GM11168 (cell line): ENCODE measurements around the gene TRAPPC1.

Source experiments
- in situ Hi-C: fragments of 300-500 bp; cut with MboI; formaldehyde crosslinking; loops from one replicate; pipeline ENCODE4 v1.12.0; 2022; ENCODE audit warnings: low sequenced_read_pairs; ENCODE audit not compliant: unreplicated experiment

The TRAPPC1 gene

DNA sequence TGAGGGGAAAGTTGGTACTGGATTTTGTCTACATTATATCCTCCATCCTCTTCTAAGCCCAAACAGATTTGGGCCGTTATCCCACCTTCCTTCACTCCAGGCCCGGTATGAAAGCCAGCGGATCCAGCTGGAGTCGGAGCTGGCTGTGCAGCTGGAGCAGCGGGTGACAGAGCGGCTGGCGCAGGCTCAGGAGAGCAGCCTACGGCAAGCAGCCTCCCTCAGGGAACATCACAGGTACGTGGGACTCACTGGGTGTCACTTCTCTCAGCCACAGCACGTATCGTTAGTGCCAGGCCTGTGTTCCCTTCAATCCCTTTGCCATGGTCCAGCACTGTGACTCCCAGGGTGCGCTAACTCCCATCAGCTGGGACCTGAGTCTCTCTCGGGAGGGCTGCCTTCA is 11.5 kb upstream of the TRAPPC1 start:
- in situ Hi-C loops, result no loop called here

DNA sequence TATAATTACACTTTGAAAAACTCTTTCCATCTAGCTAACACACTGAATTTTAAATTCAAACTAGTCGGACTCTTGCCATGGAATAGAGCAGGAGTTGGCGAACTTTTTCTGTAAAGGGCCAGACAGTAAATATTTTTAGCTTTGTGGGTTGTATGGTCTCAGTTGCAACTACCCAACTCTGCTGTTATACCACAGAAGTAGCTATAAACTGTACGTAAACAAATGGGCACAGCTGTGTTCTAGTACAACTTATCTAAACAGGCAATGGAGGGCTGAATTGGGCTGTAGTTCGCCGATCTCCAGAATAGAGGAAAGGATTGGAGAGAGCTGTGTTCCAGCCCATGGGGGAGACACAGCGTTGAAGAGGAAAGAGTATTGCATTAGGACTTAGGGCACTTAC is 9.0 kb upstream of the TRAPPC1 start:
- in situ Hi-C loops, result no loop called here

DNA sequence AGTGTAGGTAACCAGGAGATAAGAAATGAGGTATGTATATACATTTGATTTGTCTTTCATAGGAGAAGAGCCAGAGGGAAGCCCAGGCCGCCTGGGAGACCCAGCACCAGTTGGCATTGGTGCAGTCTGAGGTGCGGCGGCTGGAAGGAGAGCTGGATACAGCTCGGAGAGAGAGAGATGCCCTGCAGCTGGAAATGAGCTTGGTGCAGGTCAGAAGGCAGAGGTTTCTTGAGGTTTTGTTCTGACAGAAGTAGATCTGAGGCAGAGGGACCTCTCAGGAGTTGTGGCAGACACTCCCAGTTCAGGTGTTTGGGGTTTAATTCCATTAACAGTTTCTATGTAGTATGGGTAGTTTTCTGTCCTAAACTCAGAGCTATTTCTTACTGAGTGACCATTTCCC is 8.3 kb upstream of the TRAPPC1 start:
- in situ Hi-C loops, result no loop called here

DNA sequence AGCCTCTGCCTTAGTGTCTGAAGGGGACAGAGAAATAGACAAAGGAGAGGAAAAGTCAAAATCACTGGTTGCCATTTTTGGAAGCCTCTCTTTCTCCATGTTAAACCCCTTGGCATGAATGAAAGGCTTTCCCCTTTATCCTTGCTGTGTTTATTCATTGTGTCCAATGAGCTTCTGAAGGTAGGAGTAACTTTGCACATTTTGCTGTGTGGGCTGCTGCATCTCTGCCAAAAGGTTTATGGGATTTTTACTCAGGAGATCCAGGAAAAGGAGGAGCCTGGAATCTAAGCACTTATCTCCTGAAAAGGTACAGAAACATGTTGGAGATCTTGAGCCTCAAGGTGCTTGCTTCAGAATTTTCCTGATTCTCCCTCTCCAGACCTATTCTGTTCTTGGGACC is 4.1 kb upstream of the TRAPPC1 start:
- in situ Hi-C loops, result no loop called here

DNA sequence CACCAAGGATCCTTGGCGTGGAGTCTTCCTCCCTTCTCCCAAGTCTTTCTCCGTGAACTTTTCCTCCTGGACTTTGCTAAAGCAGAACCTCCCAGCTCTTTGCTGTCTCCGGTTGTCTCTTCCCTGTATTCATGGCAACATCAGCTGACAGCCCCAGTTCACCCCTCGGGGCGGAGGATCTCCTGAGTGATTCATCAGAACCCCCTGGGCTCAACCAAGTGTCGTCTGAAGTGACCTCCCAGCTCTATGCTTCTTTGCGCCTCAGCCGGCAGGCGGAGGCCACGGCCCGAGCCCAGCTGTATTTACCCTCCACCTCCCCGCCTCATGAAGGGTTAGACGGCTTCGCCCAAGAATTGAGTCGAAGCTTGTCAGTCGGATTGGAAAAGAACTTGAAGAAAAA is 1.2 kb upstream of the TRAPPC1 start:
- in situ Hi-C loops, result no loop called here

DNA sequence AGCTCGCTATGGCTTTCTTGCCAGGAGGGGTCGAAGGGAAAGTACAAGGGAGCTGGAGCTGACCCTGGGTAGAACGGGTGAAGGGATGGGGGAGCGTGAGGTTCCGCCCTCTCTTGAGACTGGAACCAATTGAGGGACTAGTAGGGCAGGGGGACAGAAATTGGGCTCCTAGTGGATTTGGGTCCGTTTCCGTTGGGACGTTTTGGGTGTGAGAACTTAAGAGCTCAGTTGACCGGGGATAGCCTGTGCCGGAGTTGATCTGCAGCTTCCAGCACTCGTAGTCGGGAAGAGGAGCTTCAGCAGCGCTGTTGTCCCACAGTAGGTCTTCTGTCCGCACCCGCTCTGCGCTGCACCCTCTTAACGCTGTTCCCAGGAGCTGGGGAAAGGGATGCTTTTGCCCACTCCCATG is 741 bp upstream of the TRAPPC1 start:
- in situ Hi-C loops, result no loop called here

DNA sequence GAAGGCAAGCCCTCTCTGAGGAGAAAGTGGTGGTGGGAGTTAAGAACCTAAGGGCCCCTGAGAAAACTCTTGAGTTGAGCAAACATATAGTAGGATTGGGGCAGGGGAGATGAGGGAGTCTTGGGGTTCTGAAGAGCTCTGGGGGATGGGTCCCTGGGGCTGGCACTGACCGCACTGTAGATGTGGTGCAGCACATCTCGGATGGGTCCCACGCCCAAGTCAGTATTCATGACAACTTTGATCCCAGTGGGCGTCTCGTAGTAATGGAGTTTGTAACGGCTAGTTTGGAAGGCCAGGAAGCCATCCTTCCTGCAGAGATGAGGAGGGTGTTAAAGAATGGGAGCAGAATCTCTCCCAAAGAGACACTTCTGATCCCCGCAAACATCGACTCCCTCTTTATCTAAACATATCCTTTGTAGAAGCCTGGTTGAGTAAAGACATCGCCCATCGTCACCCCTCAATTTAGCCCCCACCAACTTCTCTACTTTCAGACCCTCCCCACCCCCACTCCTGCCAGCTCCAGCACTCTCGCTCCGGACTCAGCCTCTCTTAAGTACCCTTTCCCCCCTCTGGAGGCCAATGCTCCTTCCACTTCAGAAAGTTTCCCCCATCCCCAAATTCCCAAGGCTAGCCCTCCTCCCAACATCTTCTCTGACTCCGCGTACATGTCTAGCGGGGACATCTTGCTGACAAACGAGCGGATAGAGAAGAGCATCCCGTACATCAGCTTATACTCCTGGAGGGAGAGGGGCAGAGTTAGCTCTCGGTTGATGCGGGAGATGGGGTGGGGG is 710 bp downstream of the TRAPPC1 start:
- in situ Hi-C loops, result no loop called here

DNA sequence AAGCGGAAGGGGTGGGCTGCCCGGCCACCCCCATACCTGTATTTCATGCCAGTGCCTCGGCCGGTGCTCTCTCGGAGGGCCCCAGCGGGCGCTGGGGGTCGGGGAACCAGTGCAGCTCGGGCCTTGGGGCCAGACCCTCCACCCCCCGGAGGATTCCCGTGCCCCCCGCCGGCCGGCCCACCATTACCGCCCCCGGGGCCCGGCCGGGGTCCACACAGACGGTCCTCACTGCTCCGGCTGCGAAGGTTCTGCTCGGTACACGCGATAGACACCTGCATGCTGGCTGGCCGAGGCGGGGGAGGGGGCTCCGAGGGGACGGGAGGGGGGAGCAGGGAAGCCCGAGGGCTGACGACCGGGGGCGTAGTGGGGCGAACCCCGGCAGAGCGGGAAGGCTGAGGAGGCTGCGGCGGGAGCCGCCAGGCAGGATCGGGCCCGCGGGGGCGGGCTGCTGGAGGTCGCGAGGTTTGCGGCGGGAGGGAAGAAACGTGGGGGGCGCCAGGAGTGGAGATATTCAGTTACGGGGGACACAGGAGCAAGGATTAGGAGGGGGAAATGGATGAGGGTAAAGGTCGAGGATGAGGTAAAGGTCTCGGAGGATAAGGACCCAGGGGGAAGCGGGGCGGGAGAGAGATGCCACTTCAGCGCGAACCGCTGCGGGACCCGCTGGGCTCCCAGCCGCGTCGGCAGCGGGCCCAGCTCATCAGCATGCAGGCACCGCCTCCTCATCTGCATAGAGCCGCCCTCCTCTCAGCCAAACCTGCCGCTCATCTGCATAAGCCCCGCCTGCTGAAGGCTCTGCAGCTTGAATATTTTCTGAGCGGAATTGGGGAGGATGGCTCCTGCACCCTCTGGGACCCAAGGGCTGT is 2.4 kb downstream of the TRAPPC1 start, which contains the start of gene KCNAB3:
Gene KCNAB3 (minus strand): TSS at position 699 of the 866 bp plus-strand sequence. CDS start 421 bp downstream, at position 278.
- in situ Hi-C loops, result no loop called here

DNA sequence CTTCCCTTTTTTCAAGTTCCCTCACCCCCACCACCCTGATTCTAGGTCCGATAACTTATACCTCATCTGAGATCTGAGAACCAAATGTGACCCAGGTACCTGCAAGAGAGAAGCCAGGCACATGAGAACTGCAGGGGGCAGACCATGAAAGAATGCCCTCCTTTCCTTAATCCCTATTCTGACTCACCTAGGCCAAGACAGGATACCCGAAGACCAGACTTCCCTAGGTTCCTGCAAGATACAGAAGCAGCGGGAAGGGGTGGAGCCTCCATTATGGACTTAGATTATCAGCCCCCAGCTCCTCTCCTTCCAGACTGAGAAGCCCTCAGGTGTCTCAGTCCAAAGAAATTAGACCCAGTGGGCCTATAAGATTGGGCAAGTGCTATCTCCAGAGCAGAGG is 4.2 kb downstream of the TRAPPC1 start:
- in situ Hi-C loops, result no loop called here

DNA sequence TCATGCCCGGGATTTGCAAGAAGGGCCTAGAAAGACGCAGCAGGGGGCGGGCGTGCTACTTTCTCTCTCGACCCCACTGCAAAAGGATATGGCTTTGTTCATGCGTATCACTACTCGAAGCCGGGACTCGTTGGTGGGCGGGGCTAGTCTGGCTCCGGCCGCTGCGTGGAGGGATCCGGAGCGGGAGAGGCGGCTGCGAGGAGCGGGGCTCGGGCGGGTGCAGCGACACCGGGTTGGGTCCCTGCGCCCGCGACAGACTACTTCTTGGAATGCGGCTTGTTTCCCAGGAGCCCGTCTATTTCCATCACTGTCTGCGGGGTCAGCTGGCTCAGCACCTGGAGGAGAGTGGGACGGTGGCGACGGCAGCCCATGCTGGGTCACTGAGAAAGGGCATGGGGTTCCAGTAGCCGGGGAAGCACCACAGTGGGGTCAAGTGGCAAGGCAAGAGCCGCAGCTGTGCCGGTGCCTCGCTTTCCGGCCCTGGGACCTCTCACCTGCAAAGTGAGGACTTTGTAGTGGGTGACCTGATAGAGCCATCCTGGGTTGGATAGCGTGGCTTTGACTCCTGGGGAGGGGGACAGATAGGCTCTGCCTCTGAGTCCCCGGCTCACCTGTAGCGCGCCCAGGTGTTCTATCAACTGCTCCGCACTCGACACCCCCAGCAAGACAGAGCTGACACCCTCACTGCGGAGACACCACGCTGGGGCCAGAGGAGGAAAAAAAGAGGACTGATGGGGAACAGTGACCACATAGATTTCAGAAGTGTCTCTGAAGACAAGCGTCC is 8.7 kb downstream of the TRAPPC1 start:
- in situ Hi-C loops, result no loop called here

DNA sequence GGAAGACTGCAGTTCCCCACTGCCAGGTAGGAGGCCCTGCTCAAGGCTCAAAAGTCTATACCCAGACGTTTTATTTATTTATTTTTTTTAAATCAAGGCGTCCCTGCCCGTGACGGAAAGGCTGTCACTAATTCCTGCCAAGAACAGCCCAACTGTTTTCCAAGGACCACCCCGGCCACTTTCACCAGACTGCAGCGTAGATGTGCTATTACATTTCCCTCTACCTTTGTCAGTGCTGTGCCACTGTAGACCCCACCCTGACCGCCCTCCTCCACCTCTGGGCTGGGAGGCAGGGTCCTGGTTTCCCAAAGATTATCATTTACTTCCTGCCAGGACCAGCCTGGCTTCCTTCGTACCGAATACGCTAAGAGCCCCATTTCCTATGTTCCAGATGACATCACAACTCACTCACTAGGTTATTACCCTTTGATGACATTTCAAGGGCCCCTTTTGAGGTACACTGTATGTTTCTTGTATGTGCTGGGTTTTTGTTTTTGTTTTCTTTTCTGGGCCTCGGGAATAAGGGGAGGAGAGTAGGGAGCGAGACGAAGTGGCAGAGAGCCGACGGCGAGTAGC is 9.4 kb downstream of the TRAPPC1 start:
- in situ Hi-C loops, result no loop called here

DNA sequence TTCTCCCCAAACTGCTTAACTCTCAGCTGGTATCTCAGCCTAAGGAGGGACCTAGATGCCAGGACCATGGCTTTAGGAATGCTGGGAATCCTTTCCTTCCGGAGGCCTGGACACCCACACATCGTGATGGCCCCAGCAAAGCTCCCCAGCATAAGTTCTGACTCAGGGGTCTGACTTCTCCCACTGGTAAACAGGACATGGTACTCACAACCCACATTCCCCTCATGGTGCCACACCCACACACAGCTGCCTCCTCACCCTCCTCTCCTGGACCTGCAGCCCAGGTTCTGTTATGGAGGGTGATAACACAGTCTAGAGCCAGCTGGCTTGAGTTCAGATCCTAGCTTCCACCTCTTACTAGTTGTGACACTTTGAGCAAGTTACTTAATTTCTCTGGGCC is 14.9 kb downstream of the TRAPPC1 start:
- in situ Hi-C loops, result loop anchor here (10.0 kb wide), 1 partner anchor 128 kb away; no protein-coding TSS in a partner anchor

DNA sequence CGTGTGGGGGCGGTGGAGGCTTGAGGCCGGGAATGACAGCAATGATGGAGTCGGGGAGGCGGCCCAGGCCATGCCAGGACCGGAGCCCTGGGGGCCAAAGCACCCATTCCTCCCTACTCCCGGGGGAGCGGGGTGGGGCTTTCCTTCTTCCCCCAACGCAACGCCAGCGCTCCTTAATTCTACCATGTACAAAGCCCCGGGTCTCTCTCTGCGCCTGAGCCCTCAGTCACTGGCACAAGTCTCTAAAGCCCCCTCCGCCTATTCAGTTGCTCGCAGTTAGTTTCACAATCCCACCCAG is 15.4 kb downstream of the TRAPPC1 start:
- in situ Hi-C loops, result loop anchor here (10.0 kb wide), 1 partner anchor 128 kb away; no protein-coding TSS in a partner anchor

DNA sequence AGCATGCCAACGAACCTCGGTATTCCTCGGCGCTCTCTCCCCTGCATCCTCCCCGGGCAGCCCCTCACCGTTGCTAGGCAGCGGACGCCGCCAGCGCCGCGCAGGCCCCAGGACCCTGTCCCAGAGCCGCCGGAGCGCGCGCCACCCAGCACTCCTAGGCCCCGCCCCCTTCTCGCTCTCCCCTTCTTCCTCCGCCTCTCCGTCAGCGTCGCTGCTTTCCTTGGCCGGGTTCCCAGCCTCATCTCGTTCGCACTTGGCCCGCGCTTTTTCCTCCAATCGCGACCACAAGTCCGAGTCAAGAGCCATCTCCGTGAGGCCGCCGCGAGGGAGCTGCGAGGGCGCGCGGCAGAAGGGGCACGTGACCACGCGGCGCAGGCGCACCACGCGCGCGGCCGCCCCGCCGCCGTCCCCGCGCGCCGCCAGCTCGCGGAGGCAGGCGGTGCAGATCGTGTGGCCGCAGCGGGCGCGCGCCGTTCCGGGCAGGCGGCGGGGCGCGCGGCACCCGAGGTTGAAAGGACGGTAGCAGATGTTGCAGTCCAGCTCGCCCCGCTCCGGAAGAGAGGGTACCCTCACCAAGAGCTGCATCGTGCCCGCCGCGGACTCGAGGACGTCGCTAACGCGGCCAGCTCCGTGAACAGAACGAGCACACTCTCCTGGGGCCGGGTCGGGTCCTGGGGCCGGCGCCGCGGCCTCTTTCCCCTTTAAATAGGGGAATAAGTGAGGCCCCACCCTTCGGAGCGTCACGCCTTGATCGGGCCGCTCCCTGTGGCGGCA is 15.9 kb downstream of the TRAPPC1 start, which contains the start of gene RNF227:
Gene RNF227 (minus strand): TSS at position 679 of the 774 bp plus-strand sequence. CDS start 94 bp downstream, at position 585.
- in situ Hi-C loops, result loop anchor here (10.0 kb wide), 1 partner anchor 129 kb away; no protein-coding TSS in a partner anchor

DNA sequence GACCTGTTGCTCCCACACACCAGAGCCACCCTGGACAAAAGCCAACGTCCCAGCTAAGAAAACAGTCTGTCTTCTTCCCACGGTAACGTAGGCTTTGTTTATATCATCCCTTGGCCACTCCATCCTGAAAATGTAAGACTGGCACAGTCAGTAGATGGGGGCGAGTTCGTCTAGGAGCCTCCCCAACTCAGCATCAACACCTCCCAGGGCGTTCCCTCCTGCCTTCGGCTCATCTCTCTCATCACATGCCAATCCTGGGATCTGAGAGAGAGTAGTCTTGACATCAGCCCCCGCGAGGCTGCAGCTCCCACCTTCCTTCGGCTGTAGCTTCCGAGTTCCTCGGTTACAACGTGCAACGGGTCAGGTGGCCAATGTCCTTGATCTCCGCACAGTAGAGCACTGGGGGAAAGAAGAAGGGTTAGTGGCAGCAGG is 16.6 kb downstream of the TRAPPC1 start:
- in situ Hi-C loops, result loop anchor here (10.0 kb wide), 1 partner anchor 130 kb away; no protein-coding TSS in a partner anchor

DNA sequence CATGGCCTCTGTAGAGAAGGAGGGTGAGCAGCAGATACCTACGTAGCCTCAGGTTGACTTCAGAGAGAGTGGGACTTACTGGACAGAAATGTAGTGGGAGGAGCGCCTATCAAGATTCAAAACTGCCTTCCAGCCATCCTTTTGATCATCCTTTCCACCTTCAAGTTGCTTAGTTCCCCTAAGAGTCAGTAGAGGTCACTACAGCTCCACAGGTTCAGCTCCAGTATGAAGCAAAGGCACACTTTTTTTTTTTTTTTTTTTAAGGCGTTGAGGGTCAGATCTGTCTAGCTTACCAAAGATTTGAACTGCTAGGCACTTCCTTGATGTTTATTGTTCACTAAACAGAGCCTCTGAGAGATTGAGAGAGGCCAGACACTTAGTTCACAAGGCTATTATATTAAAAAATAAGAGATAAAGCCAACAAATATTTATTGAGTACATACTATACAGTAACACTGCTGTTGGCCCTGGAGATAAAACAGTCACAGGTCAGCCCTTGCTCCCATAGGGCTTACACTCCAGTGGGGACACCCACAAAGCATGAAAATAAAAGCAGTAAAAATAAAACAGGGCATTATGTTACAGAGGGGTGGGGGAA is 18.7 kb downstream of the TRAPPC1 start:
- in situ Hi-C loops, result loop anchor here (10.0 kb wide), 1 partner anchor 132 kb away; no protein-coding TSS in a partner anchor

DNA sequence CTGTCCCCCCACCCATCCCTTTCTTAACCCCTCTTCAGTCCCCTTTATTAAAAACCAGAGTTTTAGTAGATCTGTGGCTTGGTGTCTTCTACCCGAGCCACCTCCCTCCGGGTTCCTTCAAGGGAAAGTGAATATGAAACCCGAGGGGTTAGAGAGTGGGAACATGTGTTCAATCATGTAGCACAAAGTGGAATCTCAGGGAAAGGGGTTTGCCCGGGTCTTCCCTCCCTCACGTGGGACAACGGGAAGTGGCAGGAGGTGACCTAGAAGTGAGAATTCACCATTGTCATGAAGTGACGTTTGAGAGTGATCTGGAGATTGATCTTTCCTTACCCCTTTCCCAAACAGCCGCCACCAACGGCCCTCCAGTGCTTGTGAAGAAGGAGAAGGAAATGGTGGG is 20.6 kb downstream of the TRAPPC1 start:
- in situ Hi-C loops, result loop anchor here (10.0 kb wide), 1 partner anchor 134 kb away; no protein-coding TSS in a partner anchor

DNA sequence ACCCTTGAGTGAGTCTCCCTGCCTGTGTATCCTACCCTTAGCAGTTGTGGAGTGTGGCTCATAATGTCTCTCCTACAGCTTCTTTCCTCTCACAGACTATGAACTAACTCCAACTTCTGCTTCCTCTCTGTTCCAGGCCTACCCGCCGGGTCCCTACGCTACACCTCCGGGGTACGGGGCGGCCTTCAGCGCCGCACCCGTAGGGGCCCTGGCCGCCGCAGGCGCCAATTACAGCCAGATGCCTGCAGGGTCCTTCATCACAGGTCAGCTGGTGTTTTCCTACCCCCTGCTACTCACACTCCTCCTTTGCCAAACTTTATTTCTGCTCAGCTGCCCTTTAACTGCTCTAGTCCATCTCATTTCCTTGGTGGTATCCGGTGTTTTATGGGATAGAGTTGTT is 21.0 kb downstream of the TRAPPC1 start:
- in situ Hi-C loops, result loop anchor here (10.0 kb wide), 1 partner anchor 134 kb away; no protein-coding TSS in a partner anchor

DNA sequence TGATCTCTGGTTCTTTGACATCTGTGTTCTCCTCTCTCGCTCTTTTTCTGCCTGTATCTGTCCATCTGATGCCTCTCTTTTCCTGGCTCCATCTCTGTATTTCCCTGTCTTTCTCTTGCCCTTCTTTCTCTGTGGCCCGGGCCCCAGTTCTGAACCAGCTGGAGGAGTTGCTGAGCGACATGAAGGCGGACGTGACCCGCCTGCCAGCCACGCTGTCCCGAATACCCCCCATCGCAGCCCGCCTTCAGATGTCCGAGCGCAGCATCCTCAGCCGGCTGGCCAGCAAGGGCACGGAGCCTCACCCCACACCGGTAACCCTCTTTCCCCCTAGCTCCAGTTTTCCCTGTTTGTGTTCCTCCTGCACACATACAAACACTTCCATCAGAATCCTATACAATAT is 21.5 kb downstream of the TRAPPC1 start:
- in situ Hi-C loops, result loop anchor here (10.0 kb wide), 1 partner anchor 135 kb away; no protein-coding TSS in a partner anchor
